ENCODE data around the gene RPS19.

The RPS19 gene

GRCh38 chr19:41879670-41880328, 19.7 kb downstream of the RPS19 start:
- FAIRE-seq: no peak

GRCh38 chr19:41880329-41880708, 20.3 kb downstream of the RPS19 start:
- no peak for FAIRE-seq

DNA sequence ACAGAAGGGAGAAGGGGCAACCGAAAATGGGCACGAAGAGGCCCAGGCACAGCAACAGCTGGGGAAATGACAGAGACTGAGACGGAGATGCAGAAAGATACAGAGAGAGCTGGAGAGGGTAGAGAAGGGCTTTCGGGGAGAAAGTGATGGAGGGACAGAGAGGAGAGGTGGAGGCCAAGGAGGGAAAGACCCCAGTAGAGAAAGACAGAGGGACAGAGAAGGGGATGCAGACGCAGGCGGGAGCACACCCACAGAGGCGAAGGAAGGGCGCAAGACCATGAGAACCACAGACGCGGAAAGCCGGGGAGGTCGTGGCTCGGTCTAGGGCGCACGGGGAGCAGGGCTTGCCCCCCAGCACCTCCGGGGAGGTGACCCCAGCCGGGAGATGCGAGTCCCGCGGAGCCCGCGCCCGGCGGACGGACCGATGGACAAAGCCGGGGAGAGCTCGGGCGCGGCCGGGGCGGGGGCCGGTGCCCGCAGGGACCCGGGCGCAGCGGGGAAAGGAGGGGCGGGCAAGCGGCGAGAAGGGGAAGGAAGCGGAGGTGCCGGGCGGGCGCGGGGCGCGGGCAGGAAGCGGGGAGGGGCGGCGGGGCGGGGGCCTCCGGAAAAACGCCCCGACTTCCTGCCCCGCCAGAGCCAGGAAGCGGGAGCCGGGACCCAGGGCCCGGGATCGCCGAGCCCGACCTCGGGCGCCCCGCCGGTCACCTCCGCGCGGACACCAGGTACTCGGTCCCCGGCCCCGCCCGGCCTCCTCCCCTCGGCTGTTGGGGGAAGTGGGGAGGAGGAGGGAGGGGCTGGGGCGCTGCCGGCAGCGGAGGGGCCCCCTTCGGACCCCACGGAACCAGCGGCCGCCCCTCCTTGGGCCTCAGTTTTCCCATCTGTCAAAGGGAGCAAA, 22.8 kb downstream of the RPS19 start, which contains the start of gene ARHGEF1:
TSS of gene ARHGEF1 (plus strand) at position 617 of the 895 bp plus-strand sequence. CDS start 4,899 bp downstream, outside the sequence.
- no peak for FAIRE-seq

- no peak for FAIRE-seq
These were observed 23.4 kb downstream of the RPS19 start for GRCh38 chr19:41883463-41883820.

DNA sequence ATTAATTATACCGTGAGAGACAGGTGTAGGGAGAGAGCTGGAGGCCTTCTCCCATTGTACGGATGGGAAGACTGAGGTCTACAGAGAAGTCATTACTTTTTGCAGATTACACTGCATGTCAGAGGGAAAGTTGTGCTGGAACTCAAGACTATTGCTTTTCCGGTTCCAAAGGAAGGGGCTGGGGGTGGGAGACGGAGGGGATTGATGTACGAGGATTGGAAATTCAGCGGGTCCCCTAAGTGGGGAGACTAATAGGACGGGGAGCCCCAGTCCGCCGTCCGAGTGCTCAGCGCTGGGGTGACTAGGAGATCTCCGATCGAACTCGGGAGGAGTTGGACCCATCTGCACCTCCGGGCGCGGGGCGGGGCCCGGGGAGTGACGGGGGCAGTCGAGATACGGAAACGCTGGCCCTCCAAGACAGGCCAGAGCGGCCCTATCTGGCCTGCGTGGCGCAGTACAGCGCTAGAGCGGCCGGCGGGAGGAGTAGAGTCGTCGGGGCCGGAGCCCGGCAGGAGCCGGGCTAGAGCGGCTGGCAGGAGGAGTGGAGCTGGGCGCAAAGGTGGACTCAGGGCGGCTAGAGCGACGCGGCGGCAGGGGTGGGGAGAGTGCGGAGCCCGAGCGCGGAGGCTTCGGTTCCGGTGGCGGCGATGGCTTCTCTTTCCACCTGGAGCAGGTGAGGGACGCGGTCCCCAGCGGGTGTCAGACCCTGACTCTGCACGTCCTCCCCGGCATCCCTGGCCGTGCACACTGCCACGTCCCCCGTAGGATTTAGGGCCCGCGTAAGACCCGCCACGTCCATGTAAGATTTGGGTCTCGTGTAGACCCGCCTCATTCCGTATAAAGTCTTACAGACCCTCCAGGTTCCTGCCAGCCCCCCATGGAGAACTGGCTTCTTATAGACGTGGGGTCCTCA, 24.0 kb downstream of the RPS19 start:
- peak; percentile 88 for FAIRE-seq

DNA sequence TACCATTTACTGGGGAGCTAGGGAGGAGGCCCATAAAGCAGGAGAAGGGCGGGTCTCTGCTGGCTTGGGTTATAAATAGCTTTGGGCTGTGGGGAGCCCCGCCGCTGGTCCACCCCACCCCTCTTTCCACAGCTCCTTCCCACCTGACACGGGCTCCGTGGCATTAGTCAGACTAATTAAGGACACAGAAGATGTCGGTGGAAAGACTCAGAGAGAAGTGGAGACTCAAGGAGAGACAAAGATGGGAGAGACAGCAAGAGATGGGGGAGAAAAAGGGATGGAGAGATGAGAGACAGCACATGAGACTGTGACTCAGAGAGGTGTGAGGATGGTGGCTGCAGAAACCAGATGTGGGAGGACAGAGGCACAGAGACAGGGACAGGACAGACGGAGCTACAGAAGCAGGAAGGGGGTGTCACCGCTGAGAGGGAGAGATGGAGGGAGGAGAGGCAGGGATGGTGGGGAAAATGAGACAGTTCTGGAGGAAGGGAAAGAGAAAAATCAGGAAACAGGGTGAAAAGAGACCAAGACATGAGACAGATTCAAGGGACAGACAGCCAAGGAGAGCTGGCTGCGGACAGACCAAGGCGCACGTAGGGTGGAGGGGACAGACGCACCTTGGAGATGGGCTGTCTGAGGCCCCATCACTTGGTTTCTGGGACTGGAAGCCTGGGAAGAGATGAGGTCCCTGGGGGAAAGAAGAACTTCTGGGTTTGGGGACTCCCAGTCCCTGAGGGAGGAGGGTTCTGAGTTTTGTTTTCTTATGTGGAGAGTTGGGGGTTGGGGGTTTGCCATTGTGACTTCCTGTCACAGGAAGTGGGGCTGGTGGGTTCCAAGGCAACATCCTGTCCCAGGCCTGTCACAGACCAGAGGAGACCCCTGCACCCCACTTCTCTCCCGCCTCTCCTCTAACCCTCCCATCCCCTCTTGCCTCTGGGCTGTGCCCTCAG, 27.0 kb downstream of the RPS19 start:
- no peak for FAIRE-seq

GRCh38 chr19:41887711-41888382, 27.8 kb downstream of the RPS19 start:
- no peak for FAIRE-seq

GRCh38 chr19:41888926-41889325, 28.9 kb downstream of the RPS19 start:
- no peak for FAIRE-seq

DNA sequence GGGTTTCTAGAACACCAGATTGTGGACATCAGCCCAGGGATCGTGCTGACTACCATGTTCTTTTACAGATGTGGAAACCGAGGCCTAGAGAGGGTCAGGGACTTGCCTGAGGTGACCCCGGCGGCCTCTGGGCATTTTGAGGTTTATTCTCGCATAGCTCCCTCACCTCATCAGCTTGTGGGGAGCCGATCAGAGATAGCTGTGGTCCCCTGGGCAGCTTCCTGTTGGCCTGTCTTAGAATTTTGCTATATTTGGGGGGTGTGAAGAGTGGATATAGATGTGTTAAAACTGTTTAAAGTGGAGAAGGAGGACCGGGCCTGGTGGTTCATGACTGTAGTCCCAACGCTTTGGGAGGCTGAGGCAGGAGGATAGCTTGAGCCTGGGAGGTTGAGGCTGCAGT, 29.8 kb downstream of the RPS19 start:
- FAIRE-seq: no peak

- FAIRE-seq: no peak
These were observed 30.9 kb downstream of the RPS19 start for GRCh38 chr19:41890936-41891335.

DNA sequence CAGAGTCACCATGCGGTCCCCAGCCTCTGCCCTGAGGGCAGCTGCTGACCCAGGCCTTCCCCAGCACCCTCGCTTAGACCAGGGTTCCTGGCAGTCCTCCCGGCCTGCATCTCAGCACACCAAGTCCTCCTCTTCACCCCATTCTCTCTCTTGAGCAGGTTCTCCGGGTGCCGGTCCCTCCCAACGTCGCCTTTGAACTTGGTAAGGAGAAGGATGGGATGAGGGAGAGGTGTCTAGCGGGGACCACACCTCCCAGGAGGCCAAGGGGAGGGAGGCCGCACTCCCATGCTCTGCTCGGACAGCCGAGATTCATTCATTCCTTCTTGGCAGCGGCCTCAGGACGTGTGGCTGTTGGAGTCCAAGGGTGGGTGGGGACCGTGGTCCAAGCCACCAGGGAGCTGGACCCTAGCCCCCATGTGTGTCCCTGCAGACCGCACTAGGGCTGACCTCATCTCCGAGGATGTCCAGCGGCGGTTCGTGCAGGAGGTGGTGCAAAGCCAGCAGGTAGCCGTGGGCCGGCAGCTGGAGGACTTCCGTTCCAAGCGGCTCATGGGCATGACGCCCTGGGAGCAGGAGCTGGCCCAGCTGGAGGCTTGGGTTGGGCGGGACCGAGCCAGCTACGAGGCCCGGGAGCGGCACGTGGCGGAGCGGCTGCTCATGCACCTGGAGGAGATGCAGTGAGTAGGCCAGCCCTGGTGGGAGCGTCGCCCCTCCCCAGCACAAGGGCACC, 32.3 kb downstream of the RPS19 start:
- FAIRE-seq: no peak

DNA sequence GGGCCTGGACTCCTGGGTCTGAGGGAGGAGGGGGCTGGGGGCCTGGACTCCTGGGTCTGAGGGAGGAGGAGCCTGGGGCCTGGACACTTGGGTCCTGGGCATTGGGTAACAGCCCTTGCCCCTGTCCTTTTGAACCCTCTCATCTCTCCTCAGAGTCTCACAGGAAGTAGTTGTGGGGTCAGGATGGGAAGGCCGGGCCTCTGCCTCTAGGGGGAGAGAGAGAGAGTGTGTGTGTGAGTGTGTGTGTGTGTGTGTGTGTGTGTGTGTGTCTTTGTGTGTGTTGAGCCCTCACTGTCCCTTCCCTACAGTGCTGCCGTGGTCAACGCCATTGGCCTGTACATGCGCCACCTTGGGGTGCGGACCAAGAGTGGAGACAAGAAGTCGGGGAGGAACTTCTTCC, 33.8 kb downstream of the RPS19 start:
- FAIRE-seq: no peak

DNA sequence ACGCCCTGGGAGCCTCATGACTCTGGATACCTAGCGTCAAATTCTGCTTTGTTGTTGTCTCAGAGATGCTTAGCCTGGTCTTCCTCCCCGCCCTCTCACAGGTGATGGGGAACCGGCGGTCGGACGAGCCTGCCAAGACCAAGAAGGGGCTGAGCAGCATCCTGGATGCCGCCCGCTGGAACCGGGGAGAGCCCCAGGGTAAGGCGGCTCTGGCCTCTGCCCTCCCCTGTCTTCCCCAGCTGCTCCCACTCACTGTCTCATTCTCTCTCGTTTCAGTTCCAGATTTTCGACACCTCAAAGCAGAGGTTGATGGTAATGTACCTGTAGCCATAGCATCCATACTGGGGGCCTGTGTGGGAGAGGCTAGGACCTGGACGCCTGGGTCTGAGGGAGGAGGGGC, 34.3 kb downstream of the RPS19 start:
- FAIRE-seq: no peak

- no peak for FAIRE-seq
These were observed 35.9 kb downstream of the RPS19 start for GRCh38 chr19:41895745-41896580.

- no peak for FAIRE-seq
These were observed 36.5 kb downstream of the RPS19 start for GRCh38 chr19:41896581-41896942.

GRCh38 chr19:41897181-41897580, 37.1 kb downstream of the RPS19 start:
- FAIRE-seq: no peak

DNA sequence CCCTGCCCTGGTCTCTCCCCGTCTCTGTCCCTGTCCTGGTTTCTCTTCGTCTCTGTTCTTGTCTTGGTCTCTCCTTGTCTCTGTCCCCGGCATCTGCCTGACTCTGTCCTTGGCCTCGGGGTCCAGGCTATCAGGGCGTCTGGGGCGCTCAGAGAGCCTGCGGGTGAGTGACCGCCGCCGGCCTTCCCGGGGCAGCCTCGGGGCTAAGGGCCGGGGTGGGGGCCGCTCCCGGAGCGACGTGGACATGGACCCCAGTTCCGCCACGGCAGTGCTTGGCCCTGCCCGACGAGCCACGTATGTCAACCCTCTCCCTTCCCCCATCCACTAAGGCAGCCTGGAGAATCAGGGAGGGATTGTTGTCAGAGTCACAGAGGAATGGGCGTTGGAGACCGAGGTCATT, 37.8 kb downstream of the RPS19 start:
- FAIRE-seq: no peak

GRCh38 chr19:41898235-41898634, 38.2 kb downstream of the RPS19 start:
- no peak for FAIRE-seq

DNA sequence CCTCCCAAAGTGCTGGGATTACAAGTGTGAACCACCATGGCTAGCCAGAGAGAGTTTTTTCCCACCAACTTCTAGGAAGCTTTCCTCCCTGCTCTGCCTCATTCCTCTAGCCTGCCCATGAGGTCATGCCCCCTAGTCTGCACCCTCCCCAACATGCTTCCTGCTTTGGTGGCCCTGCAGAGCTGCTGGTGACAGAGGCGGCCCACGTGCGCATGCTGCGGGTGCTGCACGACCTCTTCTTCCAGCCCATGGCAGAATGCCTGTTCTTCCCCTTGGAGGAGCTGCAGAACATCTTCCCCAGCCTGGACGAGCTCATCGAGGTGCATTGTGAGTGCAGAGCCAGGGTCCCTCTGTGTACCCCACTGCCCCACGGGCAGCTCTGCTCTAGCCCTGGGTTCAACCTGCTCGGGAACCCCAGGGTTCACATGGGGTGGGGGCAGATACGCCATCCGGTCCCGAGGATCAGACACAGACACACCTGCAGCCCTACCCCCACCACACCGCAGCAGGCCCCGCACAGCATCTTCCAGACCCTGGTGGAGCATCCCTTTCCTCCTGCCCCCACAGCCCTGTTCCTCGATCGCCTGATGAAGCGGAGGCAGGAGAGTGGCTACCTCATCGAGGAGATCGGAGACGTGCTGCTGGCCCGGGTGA, 41.8 kb downstream of the RPS19 start:
- no peak for FAIRE-seq

Measured in endometrium (tissue), 2 donors.